DOHH2 (cell line): Measurements from ENCODE around the gene TAS2R30.
"Not testable (repeated sequence)": the region's sequence is repeated elsewhere in the genome, so short reads cannot be mapped to it uniquely, and the experiment has no call there.

Source experiments
- H3F3A ChIP-seq: fragments of 200-600 bp; sonication (generic), shearing (Covaris generic); 2 replicates; pipeline ENCODE4 v1.6.0; 2016; ENCODE audit warnings: antibody characterized with exemption, mild to moderate bottlenecking; ENCODE audit not compliant: control insufficient read depth, insufficient read depth
- H3K27ac ChIP-seq: fragments of 200-600 bp; sonication (generic); 2 replicates; pipeline ENCODE4 v1.5.1; 2014; ENCODE audit warnings: low read depth, mild to moderate bottlenecking, low read length, moderate library complexity
- H3K27me3 ChIP-seq: fragments of 200-600 bp; sonication (generic); 2 replicates; pipeline ENCODE4 v1.6.1; 2014; ENCODE audit warnings: mild to moderate bottlenecking, low read length, mixed read lengths; ENCODE audit not compliant: control insufficient read depth
- H3K36me3 ChIP-seq: fragments of 200-600 bp; sonication (generic); 2 replicates; pipeline ENCODE4 v1.6.1; 2014; ENCODE audit warnings: mild to moderate bottlenecking, low read length, moderate library complexity, mixed read lengths; ENCODE audit not compliant: control insufficient read depth
- H3K4me1 ChIP-seq: fragments of 200-600 bp; sonication (generic); 2 replicates; pipeline ENCODE4 v1.6.1; 2014; ENCODE audit warnings: mild to moderate bottlenecking, low read length, mixed read lengths; ENCODE audit not compliant: control insufficient read depth
- H3K4me2 ChIP-seq: fragments of 200-600 bp; sonication (generic); 2 replicates; pipeline ENCODE4 v1.6.0; 2014; ENCODE audit warnings: mild to moderate bottlenecking, low read length, moderate library complexity
- H3K4me3 ChIP-seq: fragments of 200-600 bp; sonication (generic); 2 replicates; pipeline ENCODE4 v1.5.1; 2014; ENCODE audit warnings: mild to moderate bottlenecking, low read length, mixed read lengths
- H3K79me2 ChIP-seq: fragments of 200-600 bp; sonication (generic); 2 replicates; pipeline ENCODE4 v1.6.1; 2014; ENCODE audit warnings: mild to moderate bottlenecking, low read length, mixed read lengths; ENCODE audit not compliant: control insufficient read depth
- H3K9me2 ChIP-seq: fragments of 200-600 bp; sonication (generic); replicated peaks from 2 replicates; pipeline ENCODE4 v1.6.1; 2014; ENCODE audit warnings: mild to moderate bottlenecking, low read length, mixed read lengths; ENCODE audit not compliant: control insufficient read depth
- H3K9me3 ChIP-seq: fragments of 200-600 bp; sonication (generic); 2 replicates; pipeline ENCODE4 v1.6.1; 2014; ENCODE audit warnings: antibody characterized with exemption, low read length, mixed read lengths; ENCODE audit not compliant: control insufficient read depth, insufficient read depth
- H4K20me1 ChIP-seq: fragments of 200-600 bp; sonication (generic); 2 replicates; pipeline ENCODE4 v1.6.0; 2014; ENCODE audit warnings: low read depth, mild to moderate bottlenecking, antibody characterized with exemption, low read length, moderate library complexity; ENCODE audit not compliant: control insufficient read depth, insufficient read depth
- CTCF ChIP-seq: fragments of 200-600 bp; sonication (generic); IDR thresholded peaks from one replicate; pipeline ENCODE4 v1.5.1; 2014; ENCODE audit warnings: antibody characterized with exemption, mild to moderate bottlenecking, low read depth, low read length; ENCODE audit not compliant: poor library complexity, severe bottlenecking
- EZH2phosphoT487 ChIP-seq: fragments of 200-600 bp; sonication (generic); IDR thresholded peaks from 2 replicates; pipeline ENCODE4 v1.6.1; 2017; ENCODE audit warnings: borderline replicate concordance, mild to moderate bottlenecking, antibody characterized with exemption, low read length, moderate library complexity, mixed read lengths

The TAS2R30 gene

GRCh38 chr12:11105546-11105945, 28.9 kb downstream of the TAS2R30 start:
- no peak for TF ChIP-seq CTCF
- no peak for TF ChIP-seq EZH2phosphoT487
- Histone ChIP-seq H3K79me2 (peaks cover 32% of the 10 kb centered on the region), H3K4me3 (no peak overlapping the region), H3K9me2 (no peaks in the 10 kb centered on the region), H3K36me3 (peaks cover 6% of the 10 kb centered on the region; the same call in 1 of the 2 replicates), H3K4me1 (no peaks in the 10 kb centered on the region), H4K20me1 (no peaks in the 10 kb centered on the region), H3F3A (no peaks in the 10 kb centered on the region), H3K4me2 (no peak overlapping the region), H3K27ac (no peak overlapping the region), H3K27me3 (no peaks in the 10 kb centered on the region), H3K9me3 (no peaks in the 10 kb centered on the region; the same call in 1 of the 2 replicates)

GRCh38 chr12:11094910-11095309, 39.5 kb downstream of the TAS2R30 start:
- not testable (repeated sequence) for H3K4me1 ChIP-seq, H3K79me2 ChIP-seq, H3K4me3 ChIP-seq, H4K20me1 ChIP-seq, H3K27me3 ChIP-seq, H3K27ac ChIP-seq, H3K9me2 ChIP-seq, H3F3A ChIP-seq, H3K4me2 ChIP-seq, H3K9me3 ChIP-seq, H3K36me3 ChIP-seq

GRCh38 chr12:11092128-11092527, 42.3 kb downstream of the TAS2R30 start, which contains the start of gene TAS2R43:
TAS2R43 (minus strand) TSS chr12:11092313; CDS start chr12:11092229, 84 bp downstream.
- TF ChIP-seq CTCF (no peak), EZH2phosphoT487 (no peak)
- no peaks in the 10 kb centered on the region for H3F3A ChIP-seq
- H4K20me1 ChIP-seq = no peaks in the 10 kb centered on the region
- no peaks in the 10 kb centered on the region for H3K9me2 ChIP-seq
- H3K79me2 ChIP-seq = no peaks in the 10 kb centered on the region
- H3K4me3 ChIP-seq = no peak within 1 kb of the TSS
- no peaks in the 10 kb centered on the region for H3K9me3 ChIP-seq
- H3K36me3 ChIP-seq = no peaks in the 10 kb centered on the region
- no peak within 1 kb of the TSS for H3K4me2 ChIP-seq
- no peaks in the 10 kb centered on the region for H3K27me3 ChIP-seq
- H3K27ac ChIP-seq = no peak within 1 kb of the TSS
- no peaks in the 10 kb centered on the region for H3K4me1 ChIP-seq

GRCh38 chr12:11089246-11089645, 45.2 kb downstream of the TAS2R30 start:
- Histone ChIP-seq H3K4me3 (no peak overlapping the region), H3K9me2 (no peaks in the 10 kb centered on the region), H3K4me2 (no peak overlapping the region), H3K27me3 (no peaks in the 10 kb centered on the region), H3K79me2 (no peaks in the 10 kb centered on the region), H3K4me1 (no peaks in the 10 kb centered on the region), H3K27ac (no peak overlapping the region), H4K20me1 (no peaks in the 10 kb centered on the region), H3K36me3 (no peaks in the 10 kb centered on the region), H3K9me3 (no peaks in the 10 kb centered on the region), H3F3A (no peaks in the 10 kb centered on the region)
- TF ChIP-seq EZH2phosphoT487 = no peak
- TF ChIP-seq CTCF = no peak
